EL (cell line): ENCODE data around the gene VAMP1.
A peak's percentile ranks its signal among the peaks of the same experiment; 100 is the strongest.
"Not testable (repeated sequence)": the region's sequence is repeated elsewhere in the genome, so short reads cannot be mapped to it uniquely, and the experiment has no call there.

ENCODE experiments used
- DNase-seq: peaks from one replicate; pipeline ENCODE4 v3.0.0-alpha.2; 2016

The VAMP1 gene

DNA sequence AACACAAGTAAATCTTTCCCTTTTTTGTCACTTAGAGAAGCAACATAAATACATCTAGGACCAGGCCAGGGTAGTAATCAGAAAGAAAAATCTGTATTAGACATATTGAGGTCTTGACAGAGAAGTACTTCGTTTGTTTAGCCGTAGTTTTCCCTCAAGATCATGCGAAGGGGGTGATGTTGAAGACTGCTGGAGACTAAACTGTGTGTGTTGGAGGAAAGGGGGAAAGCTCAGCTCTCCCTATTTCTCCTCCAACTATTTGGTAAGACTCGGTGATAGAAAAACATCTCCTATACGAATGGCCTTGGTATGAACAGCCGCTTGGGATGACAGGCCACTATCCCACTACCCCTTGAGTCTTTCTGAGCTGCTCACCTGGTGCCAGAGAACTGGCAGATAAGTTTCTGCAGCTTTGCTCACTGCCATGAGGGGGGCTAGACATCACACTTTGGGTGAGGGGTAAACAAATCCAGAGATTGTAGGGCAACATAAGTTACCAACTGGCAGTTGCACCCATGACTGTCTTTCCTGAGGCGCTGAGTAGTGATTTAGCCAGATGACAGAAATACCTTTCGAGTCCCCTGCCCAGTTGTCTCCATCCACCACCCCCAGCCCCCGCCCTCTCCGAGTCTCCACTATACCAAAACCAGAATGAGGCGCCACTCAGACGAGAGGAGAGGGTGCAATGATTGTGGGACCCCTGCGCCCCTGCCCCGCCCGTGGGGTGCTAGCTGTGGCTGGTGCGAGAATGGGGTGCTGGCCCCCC, 685 bp downstream of the VAMP1 start:
- DNase-seq, result peak; percentile 11

GRCh38 chr12:6469092-6469491, 1.4 kb downstream of the VAMP1 start:
- no peak for DNase-seq

DNA sequence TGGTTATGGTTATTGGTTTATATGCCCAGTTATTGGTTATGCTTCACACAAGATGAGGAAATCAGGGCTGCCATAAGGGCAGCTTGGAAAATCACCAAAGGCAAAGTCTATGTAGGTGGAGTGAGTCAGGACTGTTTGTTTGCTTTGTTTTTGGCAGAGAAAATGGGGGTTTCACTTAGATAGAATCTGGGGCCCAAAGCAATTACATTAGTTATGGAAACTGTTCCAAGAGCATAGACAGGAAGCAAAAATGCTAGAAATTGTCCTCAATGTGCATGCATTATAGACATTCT, 2.2 kb downstream of the VAMP1 start:
- DNase-seq, result peak; percentile 25

DNA sequence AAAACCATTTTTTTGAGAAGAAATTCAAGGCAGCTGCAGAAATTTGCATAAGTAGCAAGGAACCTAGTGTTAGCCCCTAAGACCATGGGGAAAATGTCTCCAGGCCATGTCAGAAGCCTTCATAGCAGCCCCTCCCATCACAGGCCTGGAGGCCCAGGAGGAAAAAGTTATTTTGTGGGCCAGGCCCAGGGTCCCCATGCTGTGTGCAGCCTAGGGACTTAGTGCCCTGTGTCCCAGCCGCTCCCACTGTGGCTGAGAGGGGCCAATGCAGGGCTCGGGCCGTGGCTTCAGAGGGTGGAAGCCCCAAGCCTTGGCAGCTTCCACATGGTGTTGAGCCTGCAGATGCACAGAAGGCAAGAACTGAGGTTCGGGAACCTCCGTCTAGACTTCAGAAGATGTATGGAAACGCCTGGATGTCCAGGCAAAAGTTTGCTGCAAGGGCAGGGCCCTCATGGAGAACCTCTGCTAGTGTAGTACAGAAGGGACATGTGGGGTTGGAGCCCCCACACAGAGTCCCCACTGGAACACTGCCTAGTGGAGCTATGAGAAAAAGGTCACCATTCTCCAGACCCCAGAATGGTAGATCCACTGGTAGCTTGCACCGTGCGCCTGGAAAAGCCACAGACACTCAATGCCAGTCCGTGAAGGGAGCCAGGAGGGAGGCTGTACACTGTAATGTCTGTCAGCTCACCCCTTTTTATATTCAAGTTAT, 2.8 kb downstream of the VAMP1 start:
- DNase-seq, result not testable (repeated sequence)

DNA sequence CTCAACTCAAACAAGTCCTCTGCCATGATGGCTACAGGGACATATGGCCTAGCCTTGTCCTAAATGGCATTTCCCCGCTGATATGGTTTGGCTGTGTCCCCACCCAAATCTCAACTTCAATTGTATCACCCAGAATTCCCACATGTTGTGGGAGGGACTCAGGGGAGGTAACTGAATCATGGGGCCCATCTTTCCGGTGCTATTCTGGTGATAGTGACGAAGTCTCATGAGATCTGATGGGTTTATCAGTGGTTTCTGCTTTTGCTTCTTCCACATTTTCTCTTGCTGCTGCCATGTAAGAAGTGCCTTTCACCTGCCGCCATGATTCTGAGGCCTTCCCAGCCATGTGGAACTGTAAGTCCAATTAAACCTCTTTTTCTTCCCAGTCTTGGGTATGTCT, 3.7 kb downstream of the VAMP1 start:
- DNase-seq, result not testable (repeated sequence)

DNA sequence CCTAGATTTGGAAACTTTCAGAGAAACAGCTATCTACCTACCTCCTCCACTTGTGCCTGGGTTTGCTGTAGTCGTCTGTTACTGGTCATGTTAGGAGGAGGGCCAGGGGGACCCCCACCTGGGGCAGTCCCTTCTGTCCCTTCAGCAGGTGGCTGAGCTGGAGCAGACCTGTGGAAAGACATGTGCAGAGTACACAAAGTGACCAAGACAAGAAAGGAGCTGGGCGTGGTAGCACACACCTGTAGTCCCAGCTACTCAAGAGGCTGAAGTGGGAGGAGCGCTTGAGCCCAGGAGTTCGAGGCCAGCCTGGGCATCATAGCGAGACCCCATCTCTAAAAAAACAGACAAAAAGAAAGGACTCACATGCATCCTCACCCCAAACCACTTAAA, 4.3 kb downstream of the VAMP1 start:
- DNase-seq, result no peak

DNA sequence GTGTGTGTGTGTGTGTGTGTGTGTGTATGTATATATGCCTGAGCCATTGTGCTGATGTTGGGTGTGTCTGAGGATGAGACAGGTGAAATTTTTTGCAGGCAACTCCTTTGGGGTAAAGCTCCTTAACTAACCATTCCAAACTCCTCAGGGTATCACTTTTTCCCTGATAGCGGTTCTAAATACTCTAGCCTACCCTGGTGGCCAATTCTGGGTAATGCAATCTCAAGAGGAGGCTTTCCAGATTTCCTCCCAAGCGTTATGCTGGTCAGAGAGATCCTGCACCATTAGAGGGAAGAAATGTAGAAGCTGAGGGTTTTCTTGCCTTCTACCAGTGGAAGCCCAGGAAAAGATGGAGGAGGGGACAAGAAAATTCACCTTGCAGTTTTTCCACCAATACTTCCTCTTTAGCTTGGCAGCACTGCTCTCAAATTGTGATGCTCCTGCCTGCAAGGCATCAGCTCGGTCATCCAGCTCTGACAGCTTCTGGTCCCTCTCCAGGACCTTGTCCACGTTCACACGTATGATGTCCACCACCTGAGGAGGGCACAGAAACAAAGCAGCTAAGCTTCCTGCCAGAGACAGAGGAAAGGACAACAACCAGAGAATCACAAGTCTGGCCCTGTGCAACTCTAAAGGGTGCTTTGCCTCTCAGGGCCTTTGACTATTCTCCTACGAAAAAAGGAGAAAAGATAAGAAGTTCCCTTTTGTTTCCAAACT, 4.9 kb downstream of the VAMP1 start:
- DNase-seq, result peak; percentile 67

- no peak for DNase-seq
Observed at GRCh38 chr12:6464531-6464930, 5.9 kb downstream of the VAMP1 start.

DNA sequence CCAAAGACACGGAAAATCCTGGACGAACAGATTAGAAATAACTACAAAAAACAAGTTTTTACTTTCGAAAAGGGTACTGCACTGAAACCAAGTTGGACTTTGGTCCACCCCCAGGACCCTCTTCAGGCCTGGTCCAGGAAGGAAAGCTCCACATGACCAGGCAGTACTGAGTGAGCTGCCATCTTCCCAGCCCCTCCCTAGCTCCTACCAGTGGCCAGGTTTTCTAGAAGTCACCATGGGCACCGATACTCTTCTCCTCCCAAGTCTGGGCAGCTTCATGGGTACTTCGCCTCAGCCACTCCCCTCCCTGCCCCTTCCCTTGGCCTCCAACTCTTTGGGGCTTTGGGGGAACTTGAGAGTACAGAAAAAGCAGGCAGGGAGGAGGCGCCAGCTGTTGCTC, 6.6 kb downstream of the VAMP1 start:
- no peak for DNase-seq

DNA sequence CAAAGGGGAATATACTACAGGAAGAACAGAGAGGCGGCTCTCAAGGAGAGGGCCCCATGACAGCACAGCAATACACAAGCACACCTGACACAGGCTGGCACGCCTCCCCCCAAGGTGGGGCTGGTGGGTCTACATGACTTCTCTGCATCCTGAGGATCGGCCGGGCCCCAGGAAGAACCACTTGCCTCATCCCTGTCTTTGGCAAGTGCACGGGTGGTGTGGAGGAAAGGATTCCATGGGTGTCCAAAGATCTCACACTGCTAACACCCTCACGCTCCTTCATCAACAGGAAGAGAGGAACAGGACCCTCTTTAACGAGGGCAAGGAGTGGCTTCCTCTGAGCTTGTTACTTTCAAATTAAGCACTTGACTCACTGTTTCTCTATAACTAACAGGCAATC, 7.3 kb downstream of the VAMP1 start:
- no peak for DNase-seq

DNA sequence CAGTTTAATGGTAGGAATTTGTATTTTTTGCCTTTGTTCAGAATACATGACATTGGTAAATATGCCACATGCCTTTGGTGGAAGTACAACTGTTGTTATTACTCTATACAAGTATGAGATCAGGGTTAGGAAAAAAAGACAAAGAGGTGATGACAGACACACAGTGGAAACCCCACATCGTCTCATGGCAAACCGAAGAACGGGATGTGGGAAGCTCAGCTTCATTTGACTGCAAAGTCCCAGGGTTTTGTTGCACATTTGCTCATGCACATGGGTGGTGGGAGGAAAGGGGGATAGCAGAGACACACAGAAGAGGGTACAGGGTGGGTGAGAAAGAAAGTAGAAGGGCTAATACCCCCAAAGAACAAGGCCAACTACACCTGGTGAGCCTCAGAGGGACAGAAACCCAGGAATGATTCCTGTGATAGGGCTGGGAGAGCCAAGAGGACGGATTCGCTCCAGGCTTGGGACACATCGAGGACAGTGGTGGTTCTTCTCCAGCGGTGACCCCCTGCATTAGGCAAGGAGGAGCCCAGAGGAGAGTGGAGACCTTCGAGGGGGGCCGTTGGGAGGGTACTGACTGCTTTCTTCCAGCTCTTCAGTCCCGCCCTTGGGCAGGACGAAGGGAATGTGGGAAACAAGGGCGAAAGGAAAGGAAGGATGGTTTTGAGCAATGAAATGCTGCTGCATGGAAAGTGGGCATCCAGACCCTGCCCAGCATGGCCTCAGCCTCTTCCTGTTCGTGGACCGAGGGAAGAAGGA, 8.1 kb downstream of the VAMP1 start:
- DNase-seq, result no peak

DNA sequence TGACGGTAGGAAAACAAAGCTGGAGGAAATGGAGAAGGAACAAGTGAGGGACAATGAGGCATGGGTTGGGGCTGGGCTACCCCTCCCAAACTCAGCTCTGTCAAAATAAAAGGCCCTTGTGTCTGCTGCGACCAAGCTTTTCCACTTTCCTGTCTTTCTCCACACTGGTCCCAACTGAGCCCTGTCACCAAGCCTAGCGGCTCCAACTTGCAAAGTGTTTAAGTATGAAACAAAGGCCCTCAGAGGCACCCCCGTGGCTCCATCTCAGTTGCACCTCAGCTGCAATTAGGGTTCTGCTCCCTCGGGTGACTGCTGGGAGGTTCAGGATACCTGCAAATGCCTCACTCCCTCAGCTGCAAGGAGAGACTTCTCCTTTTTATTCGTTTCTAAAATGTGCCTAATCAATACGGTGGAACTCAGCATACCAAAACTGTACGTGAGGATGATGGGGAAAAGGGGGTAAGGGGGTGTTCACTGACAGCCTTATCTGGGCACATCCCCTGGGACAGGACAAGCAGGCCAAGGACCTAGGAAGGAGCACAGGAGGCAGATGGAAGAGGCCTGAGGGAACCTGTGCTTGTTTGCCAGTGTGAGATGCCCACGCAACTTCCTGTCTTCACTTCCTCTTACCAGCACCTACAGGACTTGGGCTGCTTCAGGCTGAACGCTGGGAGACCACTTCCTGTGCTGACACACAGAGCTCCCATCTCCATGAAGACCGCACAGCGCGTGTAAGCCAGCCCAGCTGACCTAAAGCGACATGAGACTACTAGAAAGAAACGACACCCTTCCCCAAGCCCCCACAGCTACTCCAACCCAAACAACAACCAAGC, 8.9 kb downstream of the VAMP1 start:
- DNase-seq, result peak; percentile 34

- no peak for DNase-seq
Observed at GRCh38 chr12:6460751-6461371, 9.6 kb downstream of the VAMP1 start.

DNA sequence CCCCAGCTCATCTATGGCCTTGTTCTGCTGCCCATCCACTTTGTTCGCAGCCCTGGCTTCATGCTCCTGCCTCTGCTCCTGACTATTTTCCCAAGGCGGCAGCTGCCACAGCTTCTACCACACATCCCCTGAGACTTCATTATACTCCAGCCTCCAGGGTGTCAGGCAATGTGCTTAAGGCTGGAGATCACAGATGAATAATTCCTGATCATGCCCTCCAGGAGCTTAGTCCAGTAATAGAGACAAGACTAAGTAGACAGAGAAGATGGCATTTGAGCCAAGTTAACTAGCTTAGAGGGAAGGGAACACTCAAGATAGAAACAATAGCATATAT, 11.5 kb downstream of the VAMP1 start:
- no peak for DNase-seq

GRCh38 chr12:6458281-6459003, 12.0 kb downstream of the VAMP1 start:
- DNase-seq, result no peak

DNA sequence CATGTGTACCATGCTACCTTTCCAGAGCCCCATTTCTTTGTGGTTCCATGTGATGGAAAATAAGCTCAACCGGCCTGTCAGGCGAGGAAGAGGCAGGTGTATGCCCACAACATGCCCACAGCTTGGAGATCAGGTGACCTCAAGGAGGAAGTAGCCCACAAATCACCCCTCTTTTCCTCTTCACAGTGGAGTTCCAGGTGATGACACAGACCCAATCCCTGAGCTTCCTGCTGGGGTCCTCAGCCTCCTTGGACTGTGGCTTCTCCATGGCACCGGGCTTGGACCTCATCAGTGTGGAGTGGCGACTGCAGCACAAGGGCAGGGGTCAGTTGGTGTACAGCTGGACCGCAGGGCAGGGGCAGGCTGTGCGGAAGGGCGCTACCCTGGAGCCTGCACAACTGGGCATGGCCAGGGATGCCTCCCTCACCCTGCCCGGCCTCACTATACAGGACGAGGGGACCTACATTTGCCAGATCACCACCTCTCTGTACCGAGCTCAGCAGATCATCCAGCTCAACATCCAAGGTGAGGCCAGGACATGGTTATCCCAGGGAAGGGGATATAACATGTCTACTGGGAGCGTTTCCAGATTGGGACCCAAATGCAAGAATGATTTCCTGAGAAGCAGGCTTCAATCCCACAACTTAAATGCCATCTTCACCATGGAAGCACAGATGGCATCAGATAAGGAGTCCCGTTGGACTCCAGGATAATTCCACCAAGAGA, 13.1 kb downstream of the VAMP1 start:
- DNase-seq, result no peak

DNA sequence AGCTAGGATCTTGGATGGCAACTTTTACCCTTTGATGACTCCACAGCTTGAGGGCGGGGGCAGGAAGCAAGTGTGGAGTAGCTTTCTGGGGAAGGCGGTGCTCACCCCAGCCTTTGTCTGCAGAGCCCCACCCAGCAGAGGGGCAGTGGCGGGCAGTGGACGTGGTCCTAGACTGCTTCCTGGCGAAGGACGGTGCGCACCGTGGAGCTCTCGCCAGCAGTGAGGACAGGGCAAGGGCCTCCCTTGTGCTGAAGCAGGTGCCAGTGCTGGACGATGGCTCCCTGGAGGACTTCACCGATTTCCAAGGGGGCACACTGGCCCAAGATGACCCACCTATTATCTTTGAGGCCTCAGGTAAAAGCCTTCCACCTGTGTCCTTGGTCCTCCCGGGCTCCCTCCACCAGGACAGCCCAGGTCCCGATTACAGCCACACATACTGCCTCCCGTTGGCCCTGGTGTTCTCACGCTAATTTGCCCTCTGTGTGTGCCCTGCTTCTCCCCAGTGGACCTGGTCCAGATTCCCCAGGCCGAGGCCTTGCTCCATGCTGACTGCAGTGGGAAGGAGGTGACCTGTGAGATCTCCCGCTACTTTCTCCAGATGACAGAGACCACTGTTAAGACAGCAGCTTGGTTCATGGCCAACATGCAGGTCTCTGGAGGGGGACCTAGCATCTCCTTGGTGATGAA, 17.4 kb downstream of the VAMP1 start:
- DNase-seq, result no peak

DNA sequence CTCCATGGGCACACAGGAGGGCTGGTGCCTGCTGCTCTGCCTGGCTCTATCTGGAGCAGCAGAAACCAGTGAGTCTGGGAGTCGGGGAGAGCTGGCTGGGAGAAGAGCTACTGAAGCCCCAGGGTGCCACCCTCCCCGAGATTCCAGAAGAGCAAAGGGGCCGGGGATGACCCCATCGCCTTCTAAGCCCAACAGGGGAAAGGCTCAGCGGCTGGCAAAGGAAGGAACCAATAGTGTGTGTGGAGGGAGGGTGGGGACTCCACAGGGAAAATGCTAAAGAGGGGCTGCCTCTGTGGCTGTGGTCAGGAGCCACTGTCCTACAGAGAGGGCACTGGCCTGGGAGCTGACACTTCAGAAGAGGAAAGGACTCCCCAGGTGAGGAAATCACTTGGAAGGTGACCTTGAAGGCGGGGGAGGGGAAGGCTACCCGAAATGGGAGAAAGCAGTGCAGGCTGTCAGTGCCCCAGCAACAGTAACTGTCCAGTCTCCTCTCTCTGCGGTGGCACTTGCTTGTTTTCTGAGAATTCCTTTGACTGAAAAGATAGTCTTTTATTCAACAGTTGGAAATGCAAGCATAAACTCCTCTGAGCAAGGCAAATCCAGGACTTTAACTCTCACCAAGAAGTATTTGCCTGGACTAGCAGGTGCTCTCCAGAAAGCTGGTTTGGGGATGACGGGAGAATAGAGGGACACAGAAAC, 18.1 kb downstream of the VAMP1 start:
- no peak for DNase-seq
